Hepatocyte (in vitro differentiated cells): ENCODE results near the gene GATA2. TPM values are rescaled to one million over a fixed set of nuclear protein-coding genes. Genes with fewer than 3 reads are reported as not detected.
A peak's percentile ranks its signal among the peaks of the same experiment; 100 is the strongest.

ENCODE experiments used
- DNase-seq: peaks from one replicate; pipeline ENCODE4 v3.0.0-alpha.2; 2016; ENCODE audit warnings: low spot score
- H2AFZ ChIP-seq: fragments of 200-600 bp; sonication (generic); 2 replicates; pipeline ENCODE4 v1.6.0; 2016; ENCODE audit warnings: antibody characterized with exemption, mild to moderate bottlenecking
- H3K27ac ChIP-seq: fragments of 200-600 bp; sonication (generic); 2 replicates; pipeline ENCODE4 v1.5.1; 2016; ENCODE audit warnings: mild to moderate bottlenecking
- H3K27me3 ChIP-seq: fragments of 200-600 bp; sonication (generic); 2 replicates; pipeline ENCODE4 v1.6.1; 2016
- H3K36me3 ChIP-seq: fragments of 200-600 bp; sonication (generic); replicated peaks from 2 replicates; pipeline ENCODE4 v1.5.1; 2016; ENCODE audit warnings: low read depth; ENCODE audit not compliant: insufficient read depth
- H3K4me1 ChIP-seq: fragments of 200-600 bp; sonication (generic); 2 replicates; pipeline ENCODE4 v1.5.1; 2016; ENCODE audit warnings: mild to moderate bottlenecking, moderate library complexity; ENCODE audit not compliant: insufficient read depth
- H3K4me2 ChIP-seq: fragments of 200-600 bp; sonication (generic); 2 replicates; pipeline ENCODE4 v1.6.0; 2016
- H3K4me3 ChIP-seq: fragments of 200-600 bp; sonication (generic); 2 replicates; pipeline ENCODE4 v1.5.1; 2016; ENCODE audit warnings: mild to moderate bottlenecking
- H3K79me2 ChIP-seq: fragments of 200-600 bp; sonication (generic); 2 replicates; pipeline ENCODE4 v1.6.0; 2017; ENCODE audit warnings: mild to moderate bottlenecking
- H3K9me2 ChIP-seq: fragments of 200-600 bp; sonication (generic); replicated peaks from 2 replicates; pipeline ENCODE4 v1.6.0; 2017; ENCODE audit warnings: mild to moderate bottlenecking; ENCODE audit not compliant: insufficient read depth
- H3K9me3 ChIP-seq: fragments of 200-600 bp; sonication (generic); 2 replicates; pipeline ENCODE4 v1.5.1; 2016; ENCODE audit warnings: low read depth, mild to moderate bottlenecking
- H4K20me1 ChIP-seq: fragments of 200-600 bp; sonication (generic); 2 replicates; pipeline ENCODE4 v1.6.0; 2016; ENCODE audit warnings: mild to moderate bottlenecking; ENCODE audit not compliant: insufficient read depth, poor library complexity, severe bottlenecking
- CTCF ChIP-seq: fragments of 200-600 bp; sonication (generic); IDR thresholded peaks from 2 replicates; pipeline ENCODE4 v1.5.1; 2016; ENCODE audit warnings: antibody characterized with exemption, mild to moderate bottlenecking; ENCODE audit not compliant: poor library complexity
- EZH2 ChIP-seq: fragments of 200-600 bp; sonication (generic); IDR thresholded peaks from 2 replicates; pipeline ENCODE4 v1.6.1; 2016; ENCODE audit warnings: antibody characterized with exemption, mild to moderate bottlenecking, borderline replicate concordance
- EZH2phosphoT487 ChIP-seq: fragments of 200-600 bp; sonication (generic); IDR thresholded peaks from one replicate; pipeline ENCODE4 v1.6.1; 2018; ENCODE audit warnings: antibody characterized with exemption, mild to moderate bottlenecking, low read depth, moderate library complexity; ENCODE audit not compliant: unreplicated experiment, severe bottlenecking
- WGBS: methylation state at CpG from one replicate; pipeline ENCODE4 v1.1.6; 2016; ENCODE audit warnings: low lambda C conversion rate; ENCODE audit errors: missing lambda C conversion rate; 5-methylcytosine and 5-hydroxymethylcytosine counted together
- polyA plus RNA-seq: library from polyadenylated mRNA; unstranded; fragments of >200 nt; fragmentation: Nextera tagmentation; extraction: Ambion mirVana; gene quantifications from 2 replicates; pipeline ENCODE4 v1.2.1, GENCODE V29; 2016
- total RNA-seq: library from RNA; depleted of rRNA; stranded (reverse); fragments of >200 nt; gene quantifications from 2 replicates; pipeline ENCODE4 v1.2.3, GENCODE V29; 2014

Gene GATA2
- total and polyA plus RNA-seq, 2 experiments from 2014 or later, result 2.4 to 2.6 TPM

DNA sequence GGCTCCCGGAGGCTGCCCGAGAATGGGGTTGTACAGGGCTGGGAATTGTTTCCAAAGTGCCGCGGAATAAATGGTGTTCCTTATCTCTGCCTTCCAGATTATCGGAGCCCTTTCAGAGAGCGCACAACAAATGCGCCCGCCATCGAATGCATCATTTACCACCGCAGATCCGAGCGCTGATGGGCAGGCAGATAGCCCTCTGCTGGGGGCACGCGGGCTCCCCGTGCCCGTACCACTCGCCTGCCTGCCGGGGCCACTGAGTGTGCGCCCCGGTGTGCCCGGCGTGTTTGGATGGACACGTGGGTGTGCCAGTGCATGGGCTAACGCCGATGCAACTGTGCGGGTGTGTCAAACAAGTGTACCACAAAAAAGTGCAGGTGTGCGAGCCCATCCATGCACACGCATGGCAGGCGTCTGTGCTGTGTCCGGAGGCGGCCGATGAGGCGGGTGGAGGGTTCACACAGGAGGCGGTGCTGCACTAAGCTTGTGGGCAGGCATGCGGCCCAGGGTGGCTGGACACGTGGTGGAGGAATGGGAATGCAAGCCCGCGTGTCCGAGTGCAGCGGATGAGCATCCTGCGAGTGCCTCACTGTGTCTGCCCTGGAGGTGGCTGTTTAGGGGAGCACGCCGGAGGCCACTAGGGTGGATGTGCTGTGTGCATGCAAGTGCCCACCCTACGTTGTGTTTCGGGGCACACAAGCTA is 3.8 kb upstream of the GATA2 start:
- no peak overlapping the region for H3K27ac ChIP-seq
- H3K79me2 ChIP-seq, result no peaks in the 10 kb centered on the region
- no peak for DNase-seq
- H3K9me3 ChIP-seq, result no peaks in the 10 kb centered on the region
- 11% methylated on average over 45 of the region's 45 CpGs for WGBS
- peaks cover 73% of the 10 kb centered on the region for H3K27me3 ChIP-seq
- no peaks in the 10 kb centered on the region for H3K9me2 ChIP-seq
- H4K20me1 ChIP-seq, result no peaks in the 10 kb centered on the region
- peaks cover 8% of the 10 kb centered on the region for H3K4me1 ChIP-seq
- no peaks in the 10 kb centered on the region for H3K36me3 ChIP-seq
- TF ChIP-seq EZH2phosphoT487, result peak; percentile 30
- TF ChIP-seq EZH2, result peak; percentile 89
- no peak for TF ChIP-seq CTCF
- no peak overlapping the region for H2AFZ ChIP-seq
- no peak overlapping the region for H3K4me3 ChIP-seq
- peak overlapping the region; percentile 90 for H3K4me2 ChIP-seq

DNA sequence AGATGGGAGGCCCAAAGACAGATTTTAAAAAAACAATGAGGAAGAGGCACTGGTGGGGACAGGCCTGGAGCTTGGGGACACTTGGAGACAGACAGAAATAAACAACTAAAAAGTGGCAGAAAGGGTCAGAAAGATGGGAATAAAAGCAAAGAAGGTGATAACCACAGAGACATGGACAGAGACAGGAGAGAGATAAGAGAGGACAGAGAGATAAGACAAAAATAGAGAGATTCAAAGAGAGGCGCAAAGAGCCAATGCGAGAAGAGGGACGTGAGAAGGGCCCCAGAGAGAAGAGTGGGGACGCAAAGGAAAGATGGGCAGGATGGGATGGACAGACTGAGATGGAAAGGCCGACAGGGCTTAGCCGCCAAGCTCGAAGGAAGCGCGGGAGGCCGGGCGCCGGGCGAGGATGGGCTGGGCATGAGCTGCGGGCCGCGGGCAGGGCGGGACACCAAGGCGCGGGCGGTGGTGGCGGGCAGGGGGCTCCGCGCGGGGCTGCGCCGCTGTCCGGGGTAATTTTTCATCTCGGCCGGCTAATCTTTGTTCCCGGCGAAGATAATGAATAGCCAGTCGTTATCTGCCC is 3.1 kb upstream of the GATA2 start:
- Histone ChIP-seq H3K9me2 (no peaks in the 10 kb centered on the region), H3K27me3 (peaks cover 75% of the 10 kb centered on the region), H4K20me1 (no peaks in the 10 kb centered on the region), H3K4me1 (peaks cover 8% of the 10 kb centered on the region), H3K4me2 (peak overlapping the region; percentile 90), H3K36me3 (no peaks in the 10 kb centered on the region), H3K79me2 (no peaks in the 10 kb centered on the region), H3K4me3 (no peak overlapping the region), H3K27ac (no peak overlapping the region), H2AFZ (no peak overlapping the region), H3K9me3 (no peaks in the 10 kb centered on the region)
- TF ChIP-seq EZH2phosphoT487 (no peak), EZH2 (no peak), CTCF (no peak)
- WGBS, result 16% methylated on average over 30 of the region's 32 CpGs
- DNase-seq, result no peak

DNA sequence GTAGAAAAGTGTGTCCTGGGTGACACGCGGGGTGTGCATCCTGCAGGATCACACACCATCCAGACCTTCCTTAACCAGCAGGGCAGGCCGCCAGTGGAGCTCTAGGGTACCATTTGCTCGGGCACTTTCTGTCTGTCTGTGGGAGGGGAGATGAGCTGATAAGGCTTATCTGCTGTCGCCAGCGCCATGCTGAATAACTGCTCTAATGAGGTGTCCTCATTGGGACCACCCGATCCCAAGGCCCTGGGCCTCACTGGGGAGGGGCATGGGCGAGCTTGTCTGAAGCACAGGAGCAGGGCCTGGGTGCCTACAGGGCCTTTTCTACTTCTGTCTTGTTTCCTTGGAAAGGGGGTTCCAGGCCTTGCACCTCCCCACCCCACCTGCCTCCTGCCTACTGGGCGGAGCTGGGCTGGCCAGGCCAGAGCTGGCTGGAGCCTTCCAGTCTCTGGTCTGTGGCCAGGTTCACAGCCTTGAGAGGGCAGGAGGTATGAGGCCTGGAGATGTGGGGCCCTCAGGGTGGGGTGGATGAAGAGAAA is 2.5 kb upstream of the GATA2 start:
- H4K20me1 ChIP-seq, result no peaks in the 10 kb centered on the region
- WGBS, result 85% methylated on average over 9 of the region's 9 CpGs
- H3K36me3 ChIP-seq, result no peaks in the 10 kb centered on the region
- peaks cover 8% of the 10 kb centered on the region for H3K4me1 ChIP-seq
- no peak overlapping the region for H3K4me3 ChIP-seq
- TF ChIP-seq EZH2phosphoT487 (no peak), EZH2 (no peak), CTCF (no peak)
- H3K79me2 ChIP-seq, result no peaks in the 10 kb centered on the region
- no peak overlapping the region for H2AFZ ChIP-seq
- H3K27ac ChIP-seq, result no peak overlapping the region
- H3K9me2 ChIP-seq, result no peaks in the 10 kb centered on the region
- H3K4me2 ChIP-seq, result no peak overlapping the region
- peaks cover 78% of the 10 kb centered on the region for H3K27me3 ChIP-seq
- no peaks in the 10 kb centered on the region for H3K9me3 ChIP-seq
- DNase-seq, result no peak
